Ishikawa (cell line): ENCODE data around the gene SLIT3.

Experiments
- CEBPB ChIP-seq: IDR thresholded peaks from 2 replicates; pipeline ENCODE4 v1.6.1; 2012
- CREB1 ChIP-seq: IDR thresholded peaks from 2 replicates; pipeline ENCODE4 v1.6.1; 2012; ENCODE audit warnings: low read depth
- EGR1 ChIP-seq: IDR thresholded peaks from 2 replicates; pipeline ENCODE4 v1.6.1; 2012
- EP300 ChIP-seq: IDR thresholded peaks from 2 replicates; pipeline ENCODE4 v1.6.1; 2012; ENCODE audit warnings: borderline replicate concordance
- FOXM1 ChIP-seq: IDR thresholded peaks from 2 replicates; pipeline ENCODE4 v1.6.1; 2012; ENCODE audit warnings: low read depth, borderline replicate concordance
- MAX ChIP-seq: IDR thresholded peaks from 2 replicates; pipeline ENCODE4 v1.6.1; 2012
- NFIC ChIP-seq: IDR thresholded peaks from 2 replicates; pipeline ENCODE4 v1.6.1; 2012
- RAD21 ChIP-seq: IDR thresholded peaks from 2 replicates; pipeline ENCODE4 v1.6.1; 2012; ENCODE audit warnings: low read depth
- REST ChIP-seq: IDR thresholded peaks from 2 replicates; pipeline ENCODE4 v1.6.1; 2012; ENCODE audit warnings: low read depth, mild to moderate bottlenecking
- TAF1 ChIP-seq: IDR thresholded peaks from 2 replicates; pipeline ENCODE4 v1.6.1; 2012; ENCODE audit warnings: low read depth, mild to moderate bottlenecking
- TCF12 ChIP-seq: IDR thresholded peaks from 2 replicates; pipeline ENCODE4 v1.6.1; 2012; ENCODE audit warnings: low read depth
- TEAD4 ChIP-seq: IDR thresholded peaks from 2 replicates; pipeline ENCODE4 v1.6.1; 2012
- USF1 ChIP-seq: IDR thresholded peaks from 2 replicates; pipeline ENCODE4 v1.6.1; 2012
- YY1 ChIP-seq: IDR thresholded peaks from 2 replicates; pipeline ENCODE4 v1.6.1; 2012; ENCODE audit warnings: low read depth
- ZBTB7A ChIP-seq: IDR thresholded peaks from 2 replicates; pipeline ENCODE4 v1.6.1; 2012; ENCODE audit warnings: low read depth

SLIT3 gene

GRCh38 chr5:168685566-168685965 is 615.4 kb downstream of the SLIT3 start:
- TF ChIP-seq ZBTB7A = no peak
- no peak for TF ChIP-seq REST
- TF ChIP-seq MAX = no peak
- no peak for TF ChIP-seq YY1
- no peak for TF ChIP-seq NFIC
- no peak for TF ChIP-seq CEBPB
- TF ChIP-seq TAF1 = no peak
- no peak for TF ChIP-seq CREB1
- no peak for TF ChIP-seq USF1
- no peak for TF ChIP-seq TCF12
- no peak for TF ChIP-seq EGR1

GRCh38 chr5:168683927-168684295 is 617.0 kb downstream of the SLIT3 start:
- TF ChIP-seq REST = no peak
- no peak for TF ChIP-seq NFIC
- no peak for TF ChIP-seq USF1

- TF ChIP-seq NFIC (no peak), MAX (no peak), TAF1 (no peak), RAD21 (no peak), USF1 (no peak), TCF12 (no peak), REST (no peak), FOXM1 (no peak), CREB1 (no peak), ZBTB7A (no peak), EGR1 (no peak), YY1 (no peak), CEBPB (no peak), TEAD4 (no peak), EP300 (no peak)
Measured at GRCh38 chr5:168683247-168683926, 617.6 kb downstream of the SLIT3 start.

- TF ChIP-seq TAF1 = no peak
- TF ChIP-seq NFIC = no peak
- no peak for TF ChIP-seq TEAD4
- no peak for TF ChIP-seq YY1
- no peak for TF ChIP-seq USF1
- TF ChIP-seq EGR1 = no peak
- TF ChIP-seq RAD21 = no peak
- no peak for TF ChIP-seq TCF12
- no peak for TF ChIP-seq EP300
- TF ChIP-seq REST = no peak
- TF ChIP-seq ZBTB7A = no peak
- no peak for TF ChIP-seq FOXM1
- TF ChIP-seq CEBPB = no peak
- no peak for TF ChIP-seq CREB1
Measured at GRCh38 chr5:168681556-168682183, 619.3 kb downstream of the SLIT3 start.
